GM13976 (cell line): ENCODE data around the gene BAIAP2L1.

Experiments
- DNase-seq: peaks from one replicate; pipeline ENCODE4 v3.0.0; 2012; ENCODE audit warnings: low spot score
- in situ Hi-C: fragments of 300-500 bp; cut with MboI; formaldehyde crosslinking; loops from one replicate; pipeline ENCODE4 v1.12.0; 2022; ENCODE audit warnings: low sequenced_read_pairs, mixed read lengths, inconsistent platforms; ENCODE audit not compliant: unreplicated experiment
- TF ChIP-seq, protein P1 (sequence below): IDR thresholded peaks from 2 replicates; pipeline ENCODE4 v1.5.1; 2012; ENCODE audit warnings: borderline replicate concordance, mild to moderate bottlenecking; ENCODE audit not compliant: insufficient read depth; ENCODE audit errors: extremely low read depth, missing control alignments, control extremely low read depth

BAIAP2L1 gene

DNA sequence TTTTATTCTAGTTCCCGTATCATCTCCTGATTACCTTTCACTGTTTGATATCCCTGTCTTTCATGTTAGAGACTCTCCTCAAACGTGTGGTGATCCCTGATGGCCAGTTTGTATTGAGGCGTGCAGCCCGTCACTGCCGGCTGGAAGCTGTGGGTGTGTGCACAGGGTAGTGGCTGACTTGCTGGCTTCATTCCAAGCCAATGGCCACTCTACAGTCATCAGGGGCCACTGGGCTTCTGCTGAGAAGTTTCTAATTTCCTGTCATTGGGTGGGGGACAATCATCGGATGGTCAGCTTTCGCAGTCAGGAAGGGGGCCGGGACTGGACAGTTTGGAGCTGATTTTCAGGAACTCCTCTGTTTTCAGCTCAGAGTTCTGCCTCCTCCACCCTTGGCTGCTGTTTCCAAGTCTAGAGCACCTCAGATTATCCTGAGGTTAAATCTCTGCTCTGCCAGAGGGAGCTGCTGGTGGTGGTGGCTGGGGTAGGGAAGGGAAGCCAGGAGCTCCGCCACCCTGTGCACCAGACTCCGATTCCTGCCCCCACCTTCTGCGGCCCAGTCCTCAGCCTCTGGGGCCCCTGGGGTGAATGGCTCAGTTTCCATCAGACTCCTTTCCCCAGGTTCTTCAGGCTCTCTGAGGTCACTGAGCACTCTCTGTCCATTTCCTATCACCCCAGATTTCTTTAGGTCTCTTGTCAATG, 34.9 kb downstream of the BAIAP2L1 start:
- in situ Hi-C loops, result no loop called here
- TF ChIP-seq, protein P1, sequence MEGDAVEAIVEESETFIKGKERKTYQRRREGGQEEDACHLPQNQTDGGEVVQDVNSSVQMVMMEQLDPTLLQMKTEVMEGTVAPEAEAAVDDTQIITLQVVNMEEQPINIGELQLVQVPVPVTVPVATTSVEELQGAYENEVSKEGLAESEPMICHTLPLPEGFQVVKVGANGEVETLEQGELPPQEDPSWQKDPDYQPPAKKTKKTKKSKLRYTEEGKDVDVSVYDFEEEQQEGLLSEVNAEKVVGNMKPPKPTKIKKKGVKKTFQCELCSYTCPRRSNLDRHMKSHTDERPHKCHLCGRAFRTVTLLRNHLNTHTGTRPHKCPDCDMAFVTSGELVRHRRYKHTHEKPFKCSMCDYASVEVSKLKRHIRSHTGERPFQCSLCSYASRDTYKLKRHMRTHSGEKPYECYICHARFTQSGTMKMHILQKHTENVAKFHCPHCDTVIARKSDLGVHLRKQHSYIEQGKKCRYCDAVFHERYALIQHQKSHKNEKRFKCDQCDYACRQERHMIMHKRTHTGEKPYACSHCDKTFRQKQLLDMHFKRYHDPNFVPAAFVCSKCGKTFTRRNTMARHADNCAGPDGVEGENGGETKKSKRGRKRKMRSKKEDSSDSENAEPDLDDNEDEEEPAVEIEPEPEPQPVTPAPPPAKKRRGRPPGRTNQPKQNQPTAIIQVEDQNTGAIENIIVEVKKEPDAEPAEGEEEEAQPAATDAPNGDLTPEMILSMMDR, result no peak
- DNase-seq, result no peak

DNA sequence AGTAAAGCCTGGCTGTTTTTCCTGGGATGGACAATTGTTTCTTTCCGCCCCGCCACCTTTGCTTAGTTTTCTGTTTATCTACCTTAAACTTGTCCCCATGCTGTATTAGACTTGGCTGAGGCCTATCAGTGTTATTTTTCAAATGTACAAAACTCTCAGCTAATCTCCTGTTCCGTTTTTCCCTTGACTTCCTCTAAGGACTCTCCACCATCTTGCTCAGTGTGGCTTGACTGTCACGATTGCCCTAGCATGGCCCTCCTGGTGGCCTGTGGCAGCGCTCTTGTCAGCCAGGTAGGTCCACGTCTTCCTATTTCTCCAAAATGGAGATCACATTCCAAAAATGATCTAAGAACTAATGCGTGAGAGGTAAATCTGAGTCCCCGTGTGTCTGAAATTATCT, 36.7 kb downstream of the BAIAP2L1 start:
- in situ Hi-C loops, result no loop called here
- TF ChIP-seq, protein P1, result no peak
- DNase-seq, result no peak

DNA sequence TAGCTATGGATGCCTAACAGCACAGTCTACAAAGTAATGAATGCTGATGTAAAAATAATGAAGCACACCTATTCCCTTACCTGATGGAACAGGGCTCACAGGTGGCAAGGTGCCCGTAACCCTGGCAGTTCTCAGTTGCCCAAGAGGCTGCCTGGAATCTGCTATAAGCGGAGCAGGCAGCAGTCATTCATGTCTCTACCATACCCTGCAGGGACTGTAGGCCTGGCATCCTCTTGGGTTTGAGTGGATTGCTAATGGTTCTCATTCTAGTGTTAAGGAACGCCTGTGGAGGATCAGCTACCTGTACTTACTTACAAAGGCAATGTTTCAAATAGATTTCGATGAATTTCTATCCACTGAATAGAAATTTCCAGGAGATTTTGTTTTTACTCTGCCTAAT, 38.4 kb downstream of the BAIAP2L1 start:
- DNase-seq, result no peak
- TF ChIP-seq, protein P1, result no peak

DNA sequence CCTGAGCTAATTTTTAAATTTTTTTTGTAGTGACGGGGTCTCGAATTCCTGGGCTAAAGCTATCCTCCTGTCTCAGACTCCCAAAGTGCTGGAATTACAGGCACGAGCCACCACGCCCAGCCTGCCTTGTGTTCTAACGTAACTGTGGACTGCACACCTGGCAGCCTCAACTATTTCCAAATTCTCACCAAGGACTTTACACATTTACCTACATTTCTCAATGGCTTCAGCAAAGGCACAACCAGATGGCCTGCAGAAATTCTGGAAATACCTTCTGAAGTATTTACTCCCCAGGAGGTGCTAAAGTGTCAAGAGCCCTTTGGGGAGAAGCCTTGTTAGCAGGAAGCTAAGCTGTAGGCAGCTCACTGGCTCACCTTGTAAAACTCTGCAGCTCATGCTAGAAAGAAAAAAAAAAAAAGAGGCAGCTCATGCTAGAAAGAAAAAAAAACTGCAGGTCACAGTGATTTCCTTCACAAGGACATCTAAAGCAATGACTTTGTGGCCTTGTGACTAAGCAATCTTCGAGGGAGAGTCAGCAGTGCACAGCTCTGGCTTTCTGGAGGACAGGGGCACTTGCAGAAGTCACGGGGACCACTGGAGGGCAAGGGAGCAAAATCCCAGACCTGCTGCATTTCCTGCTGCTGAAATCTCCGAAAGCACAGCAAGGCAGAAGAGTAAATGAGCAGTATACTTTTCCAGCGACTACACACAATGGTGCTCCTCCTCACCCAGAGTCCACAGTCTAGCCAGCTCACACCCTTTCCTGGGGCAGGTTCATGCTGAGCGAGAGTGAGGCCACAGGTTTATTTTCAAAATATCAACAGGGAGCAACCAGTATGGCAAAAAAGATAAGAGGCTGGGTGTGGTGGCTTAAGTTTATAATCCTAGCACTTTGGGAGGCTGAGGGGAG, 40.4 kb downstream of the BAIAP2L1 start:
- TF ChIP-seq, protein P1, result no peak
- DNase-seq, result no peak
- in situ Hi-C loops, result no loop called here

More for the DNA sequence above, 38.4 kb downstream of the BAIAP2L1 start:
- in situ Hi-C loops, result no loop called here

DNA sequence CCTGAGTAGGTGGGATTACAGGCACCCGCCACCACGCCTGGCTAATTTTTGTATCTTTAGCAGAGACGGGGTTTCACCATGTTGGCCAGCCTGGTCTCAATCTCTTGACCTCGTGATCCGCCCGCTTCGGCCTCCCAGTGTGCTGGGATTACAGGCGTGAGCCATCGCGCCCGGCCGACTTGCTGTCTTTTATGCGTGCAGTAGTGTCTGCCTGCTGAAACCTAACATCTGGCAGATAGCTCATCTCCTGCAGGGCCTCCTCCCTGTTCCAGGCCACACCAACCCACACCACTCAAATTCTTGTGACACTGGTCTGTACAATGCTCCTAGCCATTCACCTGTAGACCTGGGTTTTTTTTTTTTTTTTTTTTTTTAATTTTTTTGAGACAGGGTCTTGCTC, 41.5 kb downstream of the BAIAP2L1 start:
- no peak for DNase-seq
- in situ Hi-C loops, result no loop called here
- TF ChIP-seq, protein P1, result no peak

DNA sequence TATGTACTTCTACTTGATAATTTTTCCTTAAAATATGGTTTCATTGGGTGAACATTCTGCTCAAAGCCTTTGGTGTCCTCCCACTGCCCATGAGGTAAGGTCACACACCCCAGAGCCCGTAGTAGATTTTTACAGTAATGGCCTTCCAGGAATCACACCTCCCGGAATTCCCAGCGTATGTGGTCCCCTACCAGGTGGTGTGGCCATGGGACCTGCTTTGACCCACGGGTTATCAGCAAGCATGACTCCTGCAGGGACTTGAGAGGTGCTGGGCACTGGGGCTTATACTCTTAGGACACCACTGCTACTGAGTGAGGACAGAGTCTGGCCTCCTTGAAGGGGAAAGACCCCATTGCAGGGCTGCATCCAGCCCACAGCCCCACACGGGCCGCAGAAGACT, 42.2 kb downstream of the BAIAP2L1 start:
- TF ChIP-seq, protein P1, result no peak
- DNase-seq, result no peak
- in situ Hi-C loops, result no loop called here
